HG03025 (cell line): ENCODE measurements around the gene UBL4B.

Source experiments
- ATAC-seq: cut with Tn5 transposase; IDR thresholded peaks from one replicate; pipeline ENCODE4 v1.9.1; 2021; ENCODE audit warnings: mild to moderate bottlenecking, moderate library complexity; ENCODE audit not compliant: unreplicated experiment, low FRiP score

UBL4B gene

GRCh38 chr1:110112656-110113055, 413 bp downstream of the UBL4B start:
- no peak for ATAC-seq

GRCh38 chr1:110113551-110113950, 1.3 kb downstream of the UBL4B start:
- ATAC-seq, result no peak

DNA sequence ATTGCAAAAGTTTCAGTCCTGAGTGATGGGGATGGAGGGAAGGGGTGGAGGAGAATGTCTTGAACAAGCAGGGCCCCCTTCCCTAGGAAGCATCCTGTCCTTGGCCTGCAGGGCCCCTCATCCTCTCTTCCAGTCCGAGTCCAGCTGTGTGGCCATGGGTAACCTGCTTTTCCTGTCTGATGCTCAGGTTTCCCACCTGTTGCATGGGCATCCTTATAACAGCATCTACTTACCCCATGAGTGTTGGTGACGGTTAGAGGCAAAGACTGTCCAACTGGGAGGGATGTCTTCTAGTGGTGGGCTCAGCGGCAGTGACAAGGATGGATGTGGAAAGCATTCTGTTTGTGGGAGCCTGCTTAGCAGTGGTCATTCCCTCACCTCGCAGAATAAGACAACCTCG, 1.9 kb downstream of the UBL4B start:
- ATAC-seq, result no peak

- ATAC-seq, result no peak
These were observed 2.5 kb downstream of the UBL4B start for GRCh38 chr1:110114784-110115183.

GRCh38 chr1:110118636-110119396, 6.6 kb downstream of the UBL4B start:
- no peak for ATAC-seq

- ATAC-seq, result no peak
These were observed 7.6 kb downstream of the UBL4B start for GRCh38 chr1:110119843-110120242.

- no peak for ATAC-seq
These were observed 8.8 kb downstream of the UBL4B start for GRCh38 chr1:110120960-110121561.

DNA sequence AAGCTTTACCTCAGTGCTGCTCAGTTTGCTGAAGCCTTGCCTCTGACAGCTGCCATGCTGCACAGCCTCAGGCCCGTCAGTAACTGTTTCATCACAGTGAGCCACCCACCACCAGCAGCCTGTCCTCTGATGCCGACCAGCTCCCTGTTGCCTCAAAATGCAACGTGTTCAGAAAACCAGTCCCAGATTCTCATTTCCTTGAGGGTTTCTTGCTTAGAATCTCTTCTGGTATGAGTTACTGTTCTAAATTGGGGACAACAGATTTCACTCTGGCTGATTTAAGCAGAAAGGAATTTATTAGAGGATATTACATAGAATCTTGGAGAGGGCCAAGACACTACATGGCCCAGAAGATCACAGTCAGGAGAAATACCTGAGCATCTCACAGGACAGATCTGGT, 11.0 kb downstream of the UBL4B start:
- ATAC-seq, result no peak

DNA sequence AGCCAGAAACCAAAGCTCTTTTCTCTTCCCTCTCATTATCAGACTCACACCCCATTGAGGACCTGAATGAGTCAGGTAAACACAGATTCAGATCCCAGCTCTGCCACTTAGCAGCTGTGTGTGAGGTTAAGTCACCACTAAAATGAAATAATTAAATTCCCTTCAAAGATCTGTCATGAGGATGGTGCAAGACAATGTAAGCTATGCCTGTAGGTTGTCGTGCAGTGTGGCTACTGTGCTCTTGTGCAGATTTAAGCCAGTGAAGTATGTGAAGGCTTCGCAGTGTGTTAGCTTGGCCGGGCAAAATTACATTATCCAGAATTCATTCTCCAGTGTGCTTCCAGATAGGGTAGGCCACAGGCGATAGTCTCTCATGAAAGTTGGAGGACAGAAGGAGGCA, 13.6 kb downstream of the UBL4B start:
- ATAC-seq, result no peak

DNA sequence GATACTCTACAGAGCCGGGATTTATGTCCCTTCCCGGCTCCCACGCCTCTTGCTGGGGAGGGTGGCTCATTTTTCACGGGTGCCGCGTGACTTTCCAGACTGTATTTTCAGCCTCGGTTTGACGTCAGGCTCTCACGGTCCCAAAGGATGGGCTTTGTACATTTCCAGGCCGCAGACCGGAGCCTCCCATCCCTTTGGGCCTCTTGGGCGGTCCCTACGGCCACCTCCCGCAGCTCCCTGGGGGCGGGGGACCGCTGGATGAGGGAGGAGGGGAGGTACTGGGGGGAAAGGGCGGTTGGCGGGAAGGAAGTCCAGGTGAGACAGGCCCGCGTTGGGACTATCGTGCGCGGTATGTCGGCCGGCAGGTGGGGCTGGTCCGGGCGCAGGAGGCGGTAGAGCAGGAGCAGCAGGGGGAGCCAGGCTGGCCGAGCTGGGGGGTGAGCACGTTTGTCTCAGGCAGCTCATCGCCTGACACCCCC, 17.9 kb downstream of the UBL4B start:
- ATAC-seq, result no peak

DNA sequence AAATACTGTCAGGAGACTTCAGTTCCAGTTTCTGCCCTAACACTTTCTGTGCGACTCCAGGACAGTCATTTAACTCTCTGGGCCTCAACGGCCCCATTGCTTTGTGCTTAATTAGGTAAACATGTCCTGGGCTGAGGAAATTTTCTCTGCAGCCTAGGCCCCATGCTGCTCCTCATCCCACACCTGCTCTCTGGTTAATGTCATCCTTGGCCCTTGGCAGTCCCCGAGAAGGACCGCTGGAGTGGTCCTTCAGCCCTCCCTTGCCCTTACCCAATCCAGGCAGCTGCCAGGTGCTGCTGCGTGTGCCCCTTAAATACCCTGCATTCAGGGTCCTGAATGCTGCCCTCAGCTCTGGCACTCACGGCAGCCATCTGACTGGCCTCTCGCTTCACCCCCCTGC, 18.7 kb downstream of the UBL4B start:
- no peak for ATAC-seq

DNA sequence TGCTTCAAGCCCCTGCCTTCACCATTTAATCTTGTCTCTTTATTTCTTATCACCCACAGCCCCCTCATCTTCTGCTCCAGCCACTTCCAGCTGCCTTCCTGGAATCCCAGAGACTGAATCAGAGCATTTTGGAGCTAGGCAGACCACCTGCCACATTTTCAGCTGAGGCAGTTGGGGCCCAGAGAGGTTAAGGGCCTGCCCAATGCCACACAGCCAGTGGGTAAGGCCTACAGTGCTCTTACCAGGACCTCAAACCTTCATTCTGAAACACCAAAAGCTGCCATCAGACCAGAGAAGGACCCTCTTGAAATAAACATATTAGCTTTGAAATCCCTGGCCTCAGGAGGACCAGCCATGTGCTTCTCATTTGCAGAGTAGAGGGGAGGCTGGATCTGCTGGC, 20.4 kb downstream of the UBL4B start:
- ATAC-seq, result no peak

- no peak for ATAC-seq
These were observed 21.2 kb downstream of the UBL4B start for GRCh38 chr1:110133436-110133835.

- no peak for ATAC-seq
These were observed 21.9 kb downstream of the UBL4B start for GRCh38 chr1:110134050-110134595.

DNA sequence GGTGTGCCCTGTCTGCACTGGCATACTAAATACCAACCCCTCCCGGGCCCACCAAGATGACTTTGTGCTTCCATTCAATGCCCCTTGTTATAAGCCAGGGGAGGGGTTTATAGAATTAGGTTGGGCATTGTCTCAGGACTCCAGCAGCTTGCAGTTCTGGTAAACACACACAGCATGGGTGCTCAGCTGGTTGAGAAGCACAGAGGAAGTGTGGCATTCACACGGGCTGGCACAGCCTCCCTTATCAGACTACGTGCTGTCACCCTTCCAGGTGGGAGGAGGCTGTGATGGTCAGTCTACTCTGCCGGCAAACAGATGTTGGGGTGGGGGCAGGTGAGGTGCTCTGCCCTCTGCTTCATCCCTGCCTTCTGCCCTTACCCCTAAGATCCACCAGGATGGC, 23.0 kb downstream of the UBL4B start:
- ATAC-seq, result no peak

DNA sequence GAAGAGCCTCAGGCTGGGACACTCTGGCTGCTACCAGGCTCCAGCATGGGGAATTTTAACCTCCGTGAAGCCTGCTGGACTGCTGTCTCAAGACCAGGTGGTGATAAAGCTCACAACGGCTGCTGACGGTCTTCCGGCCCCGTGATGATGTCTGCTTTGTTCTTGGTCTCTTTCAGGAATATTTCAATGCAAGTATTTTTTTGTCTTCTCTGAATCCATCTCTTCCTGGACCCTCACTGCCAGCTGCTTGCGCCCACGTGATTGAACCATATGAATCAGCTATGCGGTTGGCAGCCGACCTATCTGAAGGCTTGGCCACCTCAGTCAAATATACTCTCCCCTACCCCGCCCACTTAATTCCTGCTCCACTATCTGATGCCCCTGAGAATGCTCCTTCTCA, 23.4 kb downstream of the UBL4B start:
- ATAC-seq, result no peak

DNA sequence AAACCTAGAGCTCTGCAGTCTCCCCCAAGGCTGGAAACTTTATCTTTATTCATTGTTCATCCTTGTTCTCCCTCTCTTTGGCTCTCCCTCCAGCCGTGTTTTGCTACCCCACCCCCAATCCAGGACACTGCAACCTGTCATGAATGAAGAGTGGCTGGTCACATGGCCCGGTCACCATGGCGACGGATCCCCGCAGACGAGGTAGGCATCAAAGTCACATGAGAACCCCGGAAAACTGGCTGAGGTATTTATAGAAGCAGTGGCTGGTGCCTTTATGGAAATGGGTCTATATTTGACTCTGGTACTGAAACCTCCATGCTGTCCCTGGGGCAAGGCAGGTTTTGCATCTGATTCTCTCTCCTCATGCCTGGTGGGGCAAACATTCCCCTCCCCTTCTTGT, 24.7 kb downstream of the UBL4B start:
- no peak for ATAC-seq

- no peak for ATAC-seq
These were observed 26.7 kb downstream of the UBL4B start for GRCh38 chr1:110138956-110139355.

DNA sequence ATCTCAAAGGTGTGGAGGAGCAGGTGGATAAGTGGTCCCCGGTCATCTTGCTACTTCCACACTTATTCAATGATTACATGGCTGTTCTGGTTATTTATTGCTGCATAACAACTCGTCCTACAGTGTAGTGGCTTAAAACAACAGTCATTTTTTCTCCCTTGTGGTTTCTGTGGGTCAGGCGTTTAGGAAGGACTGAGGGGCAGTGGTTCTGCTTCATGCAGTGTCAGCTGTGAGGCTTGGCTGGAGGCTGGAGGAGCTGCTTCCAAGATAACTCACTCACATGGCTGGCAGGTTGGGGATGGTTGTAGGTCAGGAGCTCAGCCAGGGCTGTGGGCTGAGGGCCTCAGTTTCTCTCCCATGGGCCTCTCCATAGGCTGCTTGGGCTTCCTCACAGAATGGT, 32.1 kb downstream of the UBL4B start:
- ATAC-seq, result no peak

DNA sequence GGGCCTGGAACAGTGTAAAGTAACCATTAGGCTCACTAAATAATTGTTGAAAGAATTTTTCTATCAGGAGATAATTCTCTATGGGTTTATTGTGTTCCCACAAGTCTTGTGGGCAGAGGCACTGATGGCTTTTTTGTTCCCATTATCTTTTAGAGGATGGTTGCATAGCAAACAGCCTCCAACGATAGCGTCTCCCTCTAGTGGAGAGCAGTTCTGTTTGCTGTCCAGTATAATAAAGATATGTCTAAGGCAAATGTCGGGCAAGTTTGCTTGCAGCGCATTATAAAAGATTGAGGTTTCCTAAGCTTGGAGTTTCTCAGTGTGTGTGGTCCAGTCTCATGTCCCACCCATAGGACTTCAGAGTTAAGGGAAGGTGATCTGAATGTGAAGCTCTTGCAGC, 36.7 kb downstream of the UBL4B start:
- ATAC-seq, result no peak

DNA sequence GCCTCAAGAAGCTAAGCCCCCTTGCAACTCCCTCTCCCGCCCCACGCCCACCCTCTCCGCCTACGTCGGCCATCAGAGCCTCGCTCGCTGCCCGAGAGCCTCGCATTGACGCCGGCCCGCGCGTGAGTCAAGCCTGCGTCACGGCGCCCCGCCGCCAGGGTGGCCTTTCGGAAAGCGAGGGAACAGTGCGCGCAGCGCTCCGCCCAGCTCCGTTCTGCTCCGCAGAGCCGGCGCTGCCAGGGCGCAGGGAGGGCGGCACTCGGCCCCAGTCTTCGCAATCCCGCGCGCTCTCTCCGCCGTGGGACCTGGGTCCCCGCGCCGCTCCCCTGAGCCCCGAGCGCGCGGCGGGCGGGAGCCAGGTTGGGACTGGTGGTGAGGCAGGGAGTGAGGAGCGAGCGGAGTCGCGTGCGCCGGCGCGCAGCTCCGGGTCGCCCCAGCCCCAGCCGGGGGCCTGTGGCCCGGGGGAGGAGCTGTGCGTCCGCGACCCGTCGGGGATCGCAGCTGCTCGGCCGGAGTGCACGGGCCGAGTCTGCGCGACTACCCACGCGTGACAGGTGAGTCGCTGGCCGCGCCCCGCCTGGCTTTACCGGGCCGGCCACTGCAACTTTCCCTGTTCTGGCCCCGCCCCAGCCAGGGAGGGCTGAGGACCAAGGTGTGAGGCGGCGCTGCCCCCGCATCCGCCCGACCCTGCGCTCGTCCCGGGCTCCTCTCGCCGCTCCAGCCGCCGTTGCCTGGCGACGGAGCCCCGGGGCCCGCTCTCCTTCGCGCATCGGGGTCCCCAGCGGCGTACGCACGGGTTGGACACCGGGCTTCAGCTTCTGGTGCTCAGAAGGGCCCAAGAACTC, 38.3 kb downstream of the UBL4B start, which contains the start of gene SLC6A17:
TSS of gene SLC6A17 (plus strand) at position 165 of the 845 bp plus-strand sequence. CDS start 16,436 bp downstream, outside the sequence.
- no peak for ATAC-seq
